Ascending aorta (tissue), 2 donors: ENCODE data around the gene ZNF787. TPM values are rescaled to one million over a fixed set of nuclear protein-coding genes. Genes with fewer than 3 reads are reported as not detected.

ENCODE experiments used
- DNase-seq, 2 donors: peaks; one replicate each; pipeline ENCODE4 v3.0.0-alpha.2; 2019; ENCODE audit warnings: low spot score in 2 of 2
- H3K27ac ChIP-seq, 2 donors: fragments of 200-600 bp; sonication (generic); one replicate each; pipeline ENCODE4 v1.5.1; 2016 to 2017; ENCODE audit warnings: mild to moderate bottlenecking in 1 of 2
- H3K27me3 ChIP-seq: fragments of 200-600 bp; sonication (generic); one replicate; pipeline ENCODE4 v1.5.1; 2017
- H3K36me3 ChIP-seq, 2 donors: fragments of 200-600 bp; sonication (generic); one replicate each; pipeline ENCODE4 v1.5.1; 2016
- H3K4me1 ChIP-seq, 2 donors: fragments of 200-600 bp; sonication (generic); one replicate each; pipeline ENCODE4 v1.5.1; 2016 to 2017; ENCODE audit warnings: mild to moderate bottlenecking in 1 of 2
- H3K4me3 ChIP-seq, 2 donors: fragments of 200-600 bp; sonication (generic); one replicate each; pipeline ENCODE4 v1.5.1; 2016 to 2017; ENCODE audit warnings: mild to moderate bottlenecking in 1 of 2
- H3K9me3 ChIP-seq, 2 donors: fragments of 200-600 bp; sonication (generic); one replicate each; pipeline ENCODE4 v1.5.1; 2016
- intact Hi-C: fragments of 100-400 bp; cut with DNase I; formaldehyde crosslinking; loops from one replicate; pipeline ENCODE4 v1.15.1; 2023
- total RNA-seq: library from RNA; depleted of rRNA; stranded (reverse); fragments of >200 nt; gene quantifications from one replicate; pipeline ENCODE4 v1.1.0, GENCODE V29; 2016
- TF ChIP-seq, protein P1 (sequence below), 3 experiments: fragments of 200-600 bp in 2 of 3; fragments of 450-650 bp in 1 of 3; sonication (generic) in 2 of 3; IDR thresholded peaks; one replicate each; pipeline ENCODE4 v1.5.1; 2016 to 2019; ENCODE audit warnings: antibody characterized with exemption in 3 of 3, mild to moderate bottlenecking in 1 of 3, moderate library complexity in 1 of 3

The ZNF787 gene
- total RNA-seq, 1 donor from 2014 or later, result 18.1 TPM

DNA sequence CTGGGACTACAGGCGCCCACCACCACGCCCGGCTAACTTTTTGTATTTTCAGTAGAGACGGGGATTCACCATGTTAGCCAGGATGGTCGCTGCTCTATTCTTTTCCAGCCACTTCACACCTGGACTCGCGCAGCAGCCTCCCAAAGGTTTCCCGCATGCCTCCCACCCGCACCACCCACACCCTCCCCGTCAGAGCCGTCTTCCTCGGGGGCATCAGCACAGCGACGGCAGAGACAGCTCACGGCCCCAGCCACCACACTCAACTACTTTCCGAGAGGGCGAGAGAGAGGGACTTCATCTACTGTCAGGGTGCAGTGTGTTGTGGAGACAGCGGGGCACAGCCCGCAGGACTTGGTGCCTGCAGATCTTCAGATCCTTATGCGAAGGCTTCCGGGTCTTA lies 5.6 kb downstream of the ZNF787 start:
- Histone ChIP-seq H3K9me3 (no peaks in the 10 kb centered on the region), H3K27ac (no peak overlapping the region), H3K4me1 (peaks cover 13 to 32% of the 10 kb centered on the region in 2 donors), H3K4me3 (no peak overlapping the region), H3K27me3 (no peaks in the 10 kb centered on the region), H3K36me3 (peaks cover 2 to 5% of the 10 kb centered on the region in 2 donors)
- DNase-seq, result no peak
- intact Hi-C loops, result no loop called here
- TF ChIP-seq, protein P1, sequence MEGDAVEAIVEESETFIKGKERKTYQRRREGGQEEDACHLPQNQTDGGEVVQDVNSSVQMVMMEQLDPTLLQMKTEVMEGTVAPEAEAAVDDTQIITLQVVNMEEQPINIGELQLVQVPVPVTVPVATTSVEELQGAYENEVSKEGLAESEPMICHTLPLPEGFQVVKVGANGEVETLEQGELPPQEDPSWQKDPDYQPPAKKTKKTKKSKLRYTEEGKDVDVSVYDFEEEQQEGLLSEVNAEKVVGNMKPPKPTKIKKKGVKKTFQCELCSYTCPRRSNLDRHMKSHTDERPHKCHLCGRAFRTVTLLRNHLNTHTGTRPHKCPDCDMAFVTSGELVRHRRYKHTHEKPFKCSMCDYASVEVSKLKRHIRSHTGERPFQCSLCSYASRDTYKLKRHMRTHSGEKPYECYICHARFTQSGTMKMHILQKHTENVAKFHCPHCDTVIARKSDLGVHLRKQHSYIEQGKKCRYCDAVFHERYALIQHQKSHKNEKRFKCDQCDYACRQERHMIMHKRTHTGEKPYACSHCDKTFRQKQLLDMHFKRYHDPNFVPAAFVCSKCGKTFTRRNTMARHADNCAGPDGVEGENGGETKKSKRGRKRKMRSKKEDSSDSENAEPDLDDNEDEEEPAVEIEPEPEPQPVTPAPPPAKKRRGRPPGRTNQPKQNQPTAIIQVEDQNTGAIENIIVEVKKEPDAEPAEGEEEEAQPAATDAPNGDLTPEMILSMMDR (IDR thresholded peaks at IDR 0.05), result no peak

DNA sequence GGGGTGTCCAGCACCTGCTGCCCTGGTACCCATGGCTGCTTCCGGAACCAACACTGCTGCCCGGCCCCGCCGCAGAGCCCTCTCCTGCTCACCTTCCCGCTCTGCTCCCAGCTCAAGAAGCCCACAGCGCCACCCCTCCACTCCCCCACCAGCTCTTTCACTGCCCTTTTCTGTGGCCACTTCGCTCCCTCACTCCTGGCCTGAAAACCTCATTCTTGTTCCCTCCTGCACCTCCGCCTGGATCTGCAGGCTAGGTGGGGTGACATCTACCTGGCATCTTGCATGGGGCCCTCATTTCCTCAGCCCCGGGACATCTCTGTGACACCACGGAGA lies 6.4 kb downstream of the ZNF787 start:
- no peak for DNase-seq
- TF ChIP-seq, protein P1 (IDR thresholded peaks at IDR 0.05), result no peak
- H3K27ac ChIP-seq, result no peak overlapping the region

DNA sequence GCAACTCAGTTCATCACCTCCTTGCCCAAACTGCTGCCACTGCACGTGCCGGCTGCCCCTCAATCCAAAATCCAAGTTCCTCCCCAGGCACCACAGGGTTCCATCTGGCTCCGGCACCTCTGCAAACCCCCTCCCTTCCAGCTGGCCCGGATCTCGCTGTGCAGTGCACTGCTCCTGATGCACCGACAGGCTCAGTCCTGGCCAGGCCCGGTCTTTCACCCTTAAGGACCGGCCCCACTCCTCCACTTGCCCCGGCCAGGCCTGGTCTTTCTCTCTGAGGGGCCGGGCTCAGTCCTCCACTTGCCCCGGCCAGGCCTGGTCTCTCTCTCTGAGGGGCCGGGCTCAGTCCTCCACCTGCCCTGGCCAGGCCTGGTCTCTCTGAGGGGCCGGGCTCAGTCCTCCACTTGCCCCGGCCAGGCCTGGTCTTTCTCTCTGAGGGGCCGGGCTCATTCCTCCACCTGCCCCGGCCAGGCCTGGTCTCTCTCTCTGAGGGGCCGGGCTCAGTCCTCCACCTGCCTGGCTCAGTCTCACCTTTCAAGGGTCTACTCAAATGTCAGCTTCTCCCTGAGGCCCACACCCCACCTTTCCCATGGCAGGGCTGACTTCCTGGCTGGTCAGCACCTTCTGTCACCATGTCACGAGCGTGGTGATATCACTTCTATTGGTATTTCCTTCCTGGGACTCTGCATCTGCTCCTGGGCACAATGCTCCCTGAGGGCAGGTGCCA lies 6.9 kb downstream of the ZNF787 start:
- H3K4me3 ChIP-seq, result no peak overlapping the region
- TF ChIP-seq, protein P1 (IDR thresholded peaks at IDR 0.05), result no peak
- intact Hi-C loops, result no loop called here
- H3K9me3 ChIP-seq, result no peaks in the 10 kb centered on the region
- peaks cover 6 to 31% of the 10 kb centered on the region in 2 donors for H3K4me1 ChIP-seq
- no peak for DNase-seq
- peaks cover 2 to 5% of the 10 kb centered on the region in 2 donors for H3K36me3 ChIP-seq
- H3K27me3 ChIP-seq, result no peaks in the 10 kb centered on the region
- H3K27ac ChIP-seq, result no peak overlapping the region

More for the DNA sequence above, 6.4 kb downstream of the ZNF787 start:
- Histone ChIP-seq H3K4me3 (no peak overlapping the region), H3K27me3 (no peaks in the 10 kb centered on the region), H3K4me1 (peaks cover 8 to 31% of the 10 kb centered on the region in 2 donors), H3K9me3 (no peaks in the 10 kb centered on the region), H3K36me3 (peaks cover 2 to 5% of the 10 kb centered on the region in 2 donors)
- intact Hi-C loops, result no loop called here

DNA sequence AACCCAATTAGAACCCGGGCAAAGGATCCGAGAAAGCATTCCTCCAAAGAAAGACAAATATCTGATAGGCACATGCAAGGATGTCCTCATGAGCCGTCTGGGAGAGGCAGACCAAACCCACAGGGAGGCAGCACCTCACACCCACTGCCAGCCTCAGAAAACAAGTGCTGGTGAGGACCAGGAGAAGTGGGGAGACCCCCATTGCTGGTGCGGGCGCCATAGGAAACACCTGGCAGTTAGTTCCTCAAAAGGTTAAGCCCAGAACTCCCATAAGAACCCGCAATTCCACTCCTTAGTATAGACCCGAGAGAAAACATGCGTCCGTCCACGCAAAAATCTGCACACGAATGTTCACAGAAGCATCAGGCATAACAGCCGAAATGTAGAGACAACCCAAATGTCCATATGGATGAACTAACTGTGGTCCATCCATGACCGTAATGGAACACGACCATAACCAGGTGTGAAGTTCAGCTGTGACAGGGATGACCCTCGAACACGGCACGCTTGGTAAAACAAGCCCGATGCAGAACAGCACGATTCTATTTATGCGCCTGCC lies 7.9 kb downstream of the ZNF787 start:
- TF ChIP-seq, protein P1 (IDR thresholded peaks at IDR 0.05), result no peak

DNA sequence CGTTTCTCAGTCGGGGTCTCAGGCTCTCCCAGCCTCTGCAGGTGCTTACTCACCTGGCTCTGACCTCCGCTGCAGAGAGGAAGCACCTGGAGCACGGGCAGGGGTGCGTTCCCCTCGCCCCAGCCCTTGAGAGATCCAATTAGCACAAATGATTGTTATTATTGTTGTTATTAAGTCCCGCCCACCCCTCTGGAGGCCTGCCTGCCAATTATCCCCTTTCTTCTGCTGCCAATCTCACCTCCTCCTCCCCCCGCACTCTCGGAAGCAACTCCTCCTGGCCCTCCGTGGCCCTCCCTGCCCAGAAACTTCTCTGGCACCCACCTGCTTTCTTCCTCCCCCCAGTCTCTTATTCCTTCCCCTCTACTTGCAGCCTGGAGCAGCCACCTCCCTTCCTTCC lies 8.8 kb downstream of the ZNF787 start:
- peaks cover 12 to 38% of the 10 kb centered on the region in 2 donors for H3K4me1 ChIP-seq

More for the DNA sequence above, 7.9 kb downstream of the ZNF787 start:
- intact Hi-C loops, result no loop called here
- H3K36me3 ChIP-seq, result peaks cover 2 to 5% of the 10 kb centered on the region in 2 donors
- no peak for DNase-seq
- no peaks in the 10 kb centered on the region for H3K27me3 ChIP-seq
- H3K9me3 ChIP-seq, result no peaks in the 10 kb centered on the region
- H3K27ac ChIP-seq, result no peak overlapping the region
- peaks cover 12 to 33% of the 10 kb centered on the region in 2 donors for H3K4me1 ChIP-seq
- no peak overlapping the region for H3K4me3 ChIP-seq

More for the DNA sequence above, 8.8 kb downstream of the ZNF787 start:
- no peaks in the 10 kb centered on the region for H3K9me3 ChIP-seq
- no peaks in the 10 kb centered on the region for H3K27me3 ChIP-seq
- no peak for DNase-seq
- no peak overlapping the region for H3K27ac ChIP-seq
- intact Hi-C loops, result no loop called here
- peaks cover 2 to 5% of the 10 kb centered on the region in 2 donors for H3K36me3 ChIP-seq
- no peak overlapping the region for H3K4me3 ChIP-seq
- TF ChIP-seq, protein P1 (IDR thresholded peaks at IDR 0.05), result no peak
